ENCODE data around the gene PEX16. TPM values are rescaled to one million over a fixed set of nuclear protein-coding genes. Genes with fewer than 3 reads are reported as not detected.

PEX16 gene
- total RNA-seq, 6 donors from 2014 or later, result 22.9 to 43.0 (median 32.6) TPM

DNA sequence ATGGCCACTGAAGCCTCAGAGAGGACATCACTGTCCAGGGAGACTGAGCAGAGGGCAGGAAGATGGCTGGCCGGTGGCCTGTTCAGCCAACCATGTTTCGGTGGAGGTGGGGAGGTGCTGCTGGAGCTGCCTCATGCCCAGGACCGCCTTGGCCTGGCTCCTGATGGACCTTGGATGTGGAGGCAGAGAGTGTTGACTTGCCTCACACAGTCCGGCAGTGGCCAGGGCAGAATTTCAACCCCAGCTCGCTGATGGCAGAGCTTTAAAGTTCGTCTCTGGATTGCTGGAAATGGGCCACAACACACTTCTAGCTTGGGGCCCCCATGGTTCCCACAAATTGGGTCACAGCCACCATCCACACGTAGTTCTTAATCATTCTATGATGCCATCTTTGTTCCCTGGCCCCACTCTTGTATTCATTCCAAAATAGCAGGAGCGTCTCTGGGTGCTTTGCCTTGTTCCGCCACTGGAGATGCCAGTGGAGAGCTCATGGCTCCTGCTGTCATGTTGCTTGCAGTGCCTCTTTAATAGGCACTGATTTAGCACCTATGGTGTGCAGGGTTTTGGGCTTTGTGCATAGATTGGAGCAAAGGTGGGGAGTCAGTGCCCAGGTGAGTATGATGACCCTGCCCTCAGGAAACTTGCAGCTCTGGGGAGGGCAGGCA is 26.7 kb downstream of the PEX16 start:
- H3K4me1 ChIP-seq, result peaks cover under 1 to 3% (median 2%) of the 10 kb centered on the region in 4 donors
- no peak overlapping the region for H3K4me3 ChIP-seq
- ATAC-seq (ENCODE audit: low FRiP score in 2 of 2), result no peak
- DNase-seq, result no peak
- TF ChIP-seq, protein P1, sequence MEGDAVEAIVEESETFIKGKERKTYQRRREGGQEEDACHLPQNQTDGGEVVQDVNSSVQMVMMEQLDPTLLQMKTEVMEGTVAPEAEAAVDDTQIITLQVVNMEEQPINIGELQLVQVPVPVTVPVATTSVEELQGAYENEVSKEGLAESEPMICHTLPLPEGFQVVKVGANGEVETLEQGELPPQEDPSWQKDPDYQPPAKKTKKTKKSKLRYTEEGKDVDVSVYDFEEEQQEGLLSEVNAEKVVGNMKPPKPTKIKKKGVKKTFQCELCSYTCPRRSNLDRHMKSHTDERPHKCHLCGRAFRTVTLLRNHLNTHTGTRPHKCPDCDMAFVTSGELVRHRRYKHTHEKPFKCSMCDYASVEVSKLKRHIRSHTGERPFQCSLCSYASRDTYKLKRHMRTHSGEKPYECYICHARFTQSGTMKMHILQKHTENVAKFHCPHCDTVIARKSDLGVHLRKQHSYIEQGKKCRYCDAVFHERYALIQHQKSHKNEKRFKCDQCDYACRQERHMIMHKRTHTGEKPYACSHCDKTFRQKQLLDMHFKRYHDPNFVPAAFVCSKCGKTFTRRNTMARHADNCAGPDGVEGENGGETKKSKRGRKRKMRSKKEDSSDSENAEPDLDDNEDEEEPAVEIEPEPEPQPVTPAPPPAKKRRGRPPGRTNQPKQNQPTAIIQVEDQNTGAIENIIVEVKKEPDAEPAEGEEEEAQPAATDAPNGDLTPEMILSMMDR (IDR thresholded peaks at IDR 0.05), result no peak
- TF ChIP-seq EP300 (IDR thresholded peaks at IDR 0.05) (no peak), POLR2A (IDR thresholded peaks at IDR 0.05) (no peak), POLR2AphosphoS5 (IDR thresholded peaks at IDR 0.05) (no peak)
- no peak overlapping the region for H3K27ac ChIP-seq
- no peaks in the 10 kb centered on the region for H3K9me3 ChIP-seq
- 86 to 87% methylated on average over 5 to 9 of the region's 9 CpGs for WGBS, 2 donors
- H3K36me3 ChIP-seq, result no peaks in the 10 kb centered on the region
- H3K27me3 ChIP-seq, result peaks cover 0 to 2% (median 0%) of the 10 kb centered on the region in 4 donors

DNA sequence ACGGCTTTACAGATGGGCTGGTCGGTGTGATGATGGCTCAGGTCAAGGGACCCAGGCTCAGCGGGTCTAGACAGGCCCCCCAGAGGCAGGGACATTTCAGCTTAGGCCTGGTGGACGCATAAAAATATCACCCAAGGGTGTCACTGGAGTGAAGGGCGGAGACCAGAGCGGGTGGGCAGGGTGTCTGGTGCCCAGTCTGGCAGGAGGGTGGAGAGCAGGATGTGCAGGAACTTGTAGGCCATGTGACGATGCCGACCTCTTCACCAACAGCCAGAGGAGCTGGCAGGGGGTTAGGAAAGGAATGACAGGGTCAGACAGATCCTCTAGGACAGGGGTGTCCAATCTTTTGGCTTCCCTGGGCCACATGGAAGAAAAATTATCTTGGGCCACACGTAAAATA is 27.7 kb downstream of the PEX16 start:
- no peak for TF ChIP-seq EP300 (IDR thresholded peaks at IDR 0.05)

DNA sequence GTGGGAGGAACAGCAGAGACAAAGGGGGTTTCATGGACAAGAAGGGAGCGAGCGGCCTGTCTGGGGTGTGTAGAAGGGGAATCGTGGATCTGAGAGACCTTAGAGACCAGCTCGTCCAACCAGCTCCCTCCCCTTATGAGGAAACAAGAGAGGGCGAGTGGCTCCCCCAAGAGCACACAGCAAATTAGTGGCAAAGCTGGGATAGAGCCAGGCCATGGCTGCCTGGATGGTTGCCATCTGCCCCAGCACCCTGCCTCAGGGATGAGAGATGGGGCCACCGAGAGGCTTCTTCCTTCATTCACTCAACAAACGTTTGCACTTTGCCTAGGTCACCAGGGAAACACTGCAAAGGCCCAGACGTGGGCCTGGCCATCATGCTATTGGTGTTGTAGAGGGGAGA is 28.1 kb downstream of the PEX16 start:
- DNase-seq (no peak), ATAC-seq (ENCODE audit: low FRiP score in 2 of 2) (no peak)
- Histone ChIP-seq H3K4me3 (no peak overlapping the region), H3K27me3 (peaks cover 0 to 5% (median 0%) of the 10 kb centered on the region in 4 donors), H3K4me1 (peaks cover 5 to 12% (median 8%) of the 10 kb centered on the region in 4 donors), H3K27ac (no peak overlapping the region), H3K9me3 (no peaks in the 10 kb centered on the region), H3K36me3 (no peaks in the 10 kb centered on the region)
- WGBS, 2 donors, result 79 to 87% methylated on average over 7 to 8 of the region's 8 CpGs
- no peak for TF ChIP-seq POLR2AphosphoS5 (IDR thresholded peaks at IDR 0.05)
- TF ChIP-seq POLR2A (IDR thresholded peaks at IDR 0.05), result no peak
- no peak for TF ChIP-seq EP300 (IDR thresholded peaks at IDR 0.05)
- TF ChIP-seq, protein P1 (IDR thresholded peaks at IDR 0.05), result no peak

More for the DNA sequence above, 27.7 kb downstream of the PEX16 start:
- Histone ChIP-seq H3K27me3 (peaks cover 0 to 5% (median 0%) of the 10 kb centered on the region in 4 donors), H3K4me1 (peaks cover 5 to 11% (median 8%) of the 10 kb centered on the region in 4 donors), H3K27ac (no peak overlapping the region), H3K4me3 (no peak overlapping the region), H3K36me3 (no peaks in the 10 kb centered on the region), H3K9me3 (no peaks in the 10 kb centered on the region)
- ATAC-seq (ENCODE audit: low FRiP score in 2 of 2), result no peak
- whole genome bisulfite sequencing, 2 donors, result 85 to 90% methylated on average over 9 of the region's 9 CpGs
- DNase-seq, result no peak

DNA sequence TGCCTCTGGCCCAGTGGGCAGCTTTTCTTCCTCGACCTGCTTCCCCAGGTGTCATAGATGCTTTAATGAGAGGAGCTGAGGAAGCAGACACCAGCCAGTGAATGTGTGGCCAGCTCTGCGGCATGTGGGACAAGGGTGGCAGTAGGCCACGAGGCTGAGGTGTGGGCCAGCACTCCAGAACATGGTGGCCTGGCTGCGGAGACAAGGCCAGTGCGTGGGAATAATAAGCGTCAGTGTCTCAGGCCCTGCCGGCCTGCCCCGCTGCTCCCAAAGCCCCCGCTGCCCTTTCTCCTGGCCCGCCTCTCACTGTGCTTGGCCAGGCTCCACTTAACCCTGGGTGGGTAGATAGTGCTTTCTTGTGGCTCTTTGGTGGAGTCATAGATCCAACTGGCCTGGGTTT is 30.1 kb downstream of the PEX16 start:
- no peak for TF ChIP-seq POLR2A (IDR thresholded peaks at IDR 0.05)
- TF ChIP-seq, protein P1 (IDR thresholded peaks at IDR 0.05), result no peak
- no peak for TF ChIP-seq POLR2AphosphoS5 (IDR thresholded peaks at IDR 0.05)
- TF ChIP-seq EP300 (IDR thresholded peaks at IDR 0.05), result no peak
- no peak overlapping the region for H3K4me3 ChIP-seq
- H3K36me3 ChIP-seq, result peaks cover 0 to 3% (median under 1%) of the 10 kb centered on the region in 4 donors
- 81 to 94% methylated on average over 6 to 10 of the region's 10 CpGs for WGBS, 2 donors
- DNase-seq (no peak), ATAC-seq (ENCODE audit: low FRiP score in 2 of 2) (no peak)
- peaks cover 5 to 12% (median 8%) of the 10 kb centered on the region in 4 donors for H3K4me1 ChIP-seq
- no peak overlapping the region for H3K27ac ChIP-seq
- H3K27me3 ChIP-seq, result peaks cover 0 to 5% (median 0%) of the 10 kb centered on the region in 4 donors
- H3K9me3 ChIP-seq, result no peaks in the 10 kb centered on the region

DNA sequence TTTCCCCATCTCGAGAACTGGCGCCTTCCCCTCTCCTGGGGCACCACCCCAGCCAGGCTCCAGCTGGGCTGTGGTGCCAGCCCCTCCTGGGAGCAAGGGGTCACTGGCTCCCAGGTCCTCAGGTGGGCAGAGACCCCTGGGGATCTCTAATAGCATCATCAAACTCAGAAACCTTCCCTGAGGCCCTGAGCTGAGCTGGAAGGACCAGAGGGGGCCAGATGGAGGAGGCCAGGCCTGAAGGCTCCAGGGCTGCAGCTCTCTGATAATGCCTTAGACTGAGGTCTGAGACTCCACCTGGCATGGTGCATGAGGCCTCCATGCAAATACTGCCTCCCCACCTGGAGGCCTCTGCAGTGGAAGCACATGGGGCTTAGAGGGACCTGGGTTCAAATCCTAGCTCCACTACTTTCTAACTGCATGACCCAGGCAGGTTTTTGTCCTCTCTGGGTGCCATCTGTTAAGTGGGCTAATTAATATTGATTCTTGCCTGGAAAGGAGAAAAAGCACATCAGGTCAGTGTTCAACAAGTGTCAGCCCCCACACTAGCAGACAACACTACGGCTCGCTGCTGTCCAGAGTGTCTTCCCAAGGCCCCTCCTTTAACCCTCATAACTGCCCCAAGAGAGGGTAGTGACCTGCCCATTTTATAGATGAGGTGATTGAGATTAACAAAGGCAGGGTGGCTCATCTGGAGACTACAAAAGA is 30.7 kb downstream of the PEX16 start:
- Histone ChIP-seq H3K4me1 (peaks cover 5 to 12% (median 8%) of the 10 kb centered on the region in 4 donors), H3K27ac (no peak overlapping the region), H3K9me3 (no peaks in the 10 kb centered on the region), H3K36me3 (peaks cover 0 to 8% (median 7%) of the 10 kb centered on the region in 4 donors), H3K4me3 (no peak overlapping the region), H3K27me3 (peaks cover 0 to 5% (median 0%) of the 10 kb centered on the region in 4 donors)
- no peak for DNase-seq
- no peak for ATAC-seq (ENCODE audit: low FRiP score in 2 of 2)
- TF ChIP-seq POLR2AphosphoS5 (IDR thresholded peaks at IDR 0.05), result no peak
- TF ChIP-seq, protein P1 (IDR thresholded peaks at IDR 0.05), result no peak
- TF ChIP-seq POLR2A (IDR thresholded peaks at IDR 0.05), result no peak
- no peak for TF ChIP-seq EP300 (IDR thresholded peaks at IDR 0.05)
- 93% methylated on average over 2 to 4 of the region's 4 CpGs for WGBS, 2 donors
